Liver (tissue), 10 donors: ENCODE measurements around the gene UTS2R. TPM values are rescaled to one million over a fixed set of nuclear protein-coding genes. Genes with fewer than 3 reads are reported as not detected.

Experiments
- DNase-seq: peaks from one replicate; pipeline ENCODE4 v3.0.0-alpha.2; 2017; ENCODE audit warnings: low spot score
- H3K27ac ChIP-seq, 2 donors: one replicate each; pipeline ENCODE4 v1.7.0; 2013; ENCODE audit warnings: inconsistent platforms in 2 of 2, low read length in 2 of 2, control low read depth in 1 of 2, low read depth in 1 of 2, mild to moderate bottlenecking in 1 of 2
- H3K27me3 ChIP-seq, 4 donors: one replicate each; pipeline versions ENCODE4 v1.6.1 to v1.7.0; 2013; ENCODE audit warnings: low read length in 3 of 4, inconsistent platforms in 1 of 4, mild to moderate bottlenecking in 1 of 4, moderate library complexity in 1 of 4; ENCODE audit not compliant: control insufficient read depth in 4 of 4, insufficient read depth in 4 of 4
- H3K36me3 ChIP-seq, 4 donors: one replicate each; pipeline versions ENCODE4 v1.6.1 to v1.7.0; 2013; ENCODE audit warnings: low read length in 3 of 4, mild to moderate bottlenecking in 3 of 4, low read depth in 1 of 4, moderate library complexity in 1 of 4; ENCODE audit not compliant: control insufficient read depth in 4 of 4, insufficient read depth in 3 of 4
- H3K4me1 ChIP-seq, 4 donors: one replicate each; pipeline versions ENCODE4 v1.6.1 to v1.7.0; 2013; ENCODE audit warnings: low read length in 3 of 4, mild to moderate bottlenecking in 3 of 4, moderate library complexity in 1 of 4; ENCODE audit not compliant: control insufficient read depth in 4 of 4, insufficient read depth in 4 of 4
- H3K4me3 ChIP-seq, 3 donors: one replicate each; pipeline versions ENCODE4 v1.6.1 to v1.7.0; 2013; ENCODE audit warnings: low read length in 3 of 3, control low read depth in 1 of 3, low read depth in 1 of 3, mild to moderate bottlenecking in 1 of 3
- H3K9ac ChIP-seq, 2 donors: one replicate each; pipeline ENCODE4 v1.7.0; 2013; ENCODE audit warnings: low read length in 2 of 2, mild to moderate bottlenecking in 2 of 2, moderate library complexity in 2 of 2, control low read depth in 1 of 2, low read depth in 1 of 2
- H3K9me3 ChIP-seq, 4 donors: one replicate each; pipeline versions ENCODE4 v1.6.1 to v1.7.0; 2013; ENCODE audit warnings: low read length in 3 of 4; ENCODE audit not compliant: control insufficient read depth in 4 of 4
- EGR1 ChIP-seq, 2 donors: IDR thresholded peaks; 2 replicates each; pipeline ENCODE4 v1.6.1; 2016 to 2018; ENCODE audit warnings: antibody characterized with exemption in 2 of 2, low read depth in 2 of 2
- FOXA2 ChIP-seq: IDR thresholded peaks from 2 replicates; pipeline ENCODE4 v1.6.1; 2016; ENCODE audit warnings: antibody characterized with exemption
- GABPA ChIP-seq, 2 donors: IDR thresholded peaks in 1 of 2; conservative IDR thresholded peaks in 1 of 2; 2 replicates each; pipeline ENCODE4 v1.6.1; 2016; ENCODE audit warnings: antibody characterized with exemption in 2 of 2, mild to moderate bottlenecking in 1 of 2, moderate library complexity in 1 of 2
- HNF4A ChIP-seq, 2 donors: conservative IDR thresholded peaks; 2 replicates each; pipeline ENCODE4 v1.6.1; 2016; ENCODE audit warnings: antibody characterized with exemption in 2 of 2, mild to moderate bottlenecking in 2 of 2
- HNF4G ChIP-seq: IDR thresholded peaks from 2 replicates; pipeline ENCODE4 v1.6.1; 2016; ENCODE audit warnings: antibody characterized with exemption
- JUND ChIP-seq, 2 donors: IDR thresholded peaks; 2 replicates each; pipeline ENCODE4 v1.6.1; 2016; ENCODE audit warnings: antibody characterized with exemption in 2 of 2
- RAD21 ChIP-seq, 2 donors: IDR thresholded peaks; 2 replicates each; pipeline ENCODE4 v1.6.1; 2016; ENCODE audit warnings: antibody characterized with exemption in 2 of 2, mild to moderate bottlenecking in 2 of 2
- SP1 ChIP-seq: IDR thresholded peaks from 2 replicates; pipeline ENCODE4 v1.6.1; 2018; ENCODE audit warnings: antibody characterized with exemption, mild to moderate bottlenecking
- TAF1 ChIP-seq: conservative IDR thresholded peaks from 2 replicates; pipeline ENCODE4 v1.6.1; 2016; ENCODE audit warnings: antibody characterized with exemption, mild to moderate bottlenecking
- YY1 ChIP-seq: IDR thresholded peaks from 2 replicates; pipeline ENCODE4 v1.6.1; 2016; ENCODE audit warnings: antibody characterized with exemption, mild to moderate bottlenecking
- WGBS: extraction: QIAGEN DNeasy Blood & Tissue Kit; methylation state at CpG from one replicate; pipeline ENCODE4 v1.1.7; 2013; 5-methylcytosine and 5-hydroxymethylcytosine counted together
- polyA plus RNA-seq, 2 donors: library from polyadenylated mRNA; stranded (reverse) in 1 of 2; unstranded in 1 of 2; fragments of 200-250 nt in 1 of 2; fragments of >200 nt in 1 of 2; fragmentation: Nextera tagmentation in 1 of 2; extraction: Ambion mirVana in 1 of 2; gene quantifications; one replicate each; pipeline versions ENCODE4 v1.2.1 to v1.2.3, GENCODE V29; 2013 to 2015
- small RNA-seq: library from RNA; depleted of rRNA; stranded (forward); fragments of <200 nt; gene quantifications from one replicate; pipeline ENCODE3, GENCODE V24; 2014
- total RNA-seq, 2 donors: library from RNA; depleted of rRNA; stranded (reverse); fragments of >200 nt; gene quantifications; one replicate each; pipeline ENCODE4 v1.2.3, GENCODE V29; 2014
- TF ChIP-seq, protein P1 (sequence below): fragments of 150-350 bp; IDR thresholded peaks from 2 replicates; pipeline ENCODE4 v1.5.1; 2017; ENCODE audit warnings: improper control_type of control experiment, low read depth, low read length; ENCODE audit not compliant: missing input control
- TF ChIP-seq, protein P2 (sequence below): IDR thresholded peaks from 2 replicates; pipeline ENCODE4 v1.6.1; 2016; ENCODE audit warnings: antibody characterized with exemption
- TF ChIP-seq, protein P3 (sequence below): IDR thresholded peaks from 2 replicates; pipeline ENCODE4 v1.6.1; 2016; ENCODE audit warnings: antibody characterized with exemption, mild to moderate bottlenecking
- donor health status: healthy.
- donor health status: healthy.
- donor health status: healthy.
- donor health status: healthy.
- donor health status: healthy.

Gene UTS2R
- total and polyA plus RNA-seq, 4 donors = not detected

- H3K4me1 ChIP-seq = peaks cover 0 to 5% (median 4%) of the 10 kb centered on the region in 4 donors
- no peaks in the 10 kb centered on the region for H3K9me3 ChIP-seq
- DNase-seq = peak; percentile 51
- peaks cover 0 to 2% (median 0%) of the 10 kb centered on the region in 4 donors for H3K36me3 ChIP-seq
- WGBS = 91% methylated on average over 25 of the region's 25 CpGs
- H3K4me3 ChIP-seq = no peak overlapping the region
- TF ChIP-seq TAF1 = no peak
- TF ChIP-seq RAD21 (IDR thresholded peaks at IDR 0.05) = peak; percentile 43 to 59
- TF ChIP-seq, protein P1, sequence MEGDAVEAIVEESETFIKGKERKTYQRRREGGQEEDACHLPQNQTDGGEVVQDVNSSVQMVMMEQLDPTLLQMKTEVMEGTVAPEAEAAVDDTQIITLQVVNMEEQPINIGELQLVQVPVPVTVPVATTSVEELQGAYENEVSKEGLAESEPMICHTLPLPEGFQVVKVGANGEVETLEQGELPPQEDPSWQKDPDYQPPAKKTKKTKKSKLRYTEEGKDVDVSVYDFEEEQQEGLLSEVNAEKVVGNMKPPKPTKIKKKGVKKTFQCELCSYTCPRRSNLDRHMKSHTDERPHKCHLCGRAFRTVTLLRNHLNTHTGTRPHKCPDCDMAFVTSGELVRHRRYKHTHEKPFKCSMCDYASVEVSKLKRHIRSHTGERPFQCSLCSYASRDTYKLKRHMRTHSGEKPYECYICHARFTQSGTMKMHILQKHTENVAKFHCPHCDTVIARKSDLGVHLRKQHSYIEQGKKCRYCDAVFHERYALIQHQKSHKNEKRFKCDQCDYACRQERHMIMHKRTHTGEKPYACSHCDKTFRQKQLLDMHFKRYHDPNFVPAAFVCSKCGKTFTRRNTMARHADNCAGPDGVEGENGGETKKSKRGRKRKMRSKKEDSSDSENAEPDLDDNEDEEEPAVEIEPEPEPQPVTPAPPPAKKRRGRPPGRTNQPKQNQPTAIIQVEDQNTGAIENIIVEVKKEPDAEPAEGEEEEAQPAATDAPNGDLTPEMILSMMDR = peak; percentile 56
- H3K27ac ChIP-seq = no peak overlapping the region
- no peaks in the 10 kb centered on the region for H3K27me3 ChIP-seq
- no peak overlapping the region for H3K9ac ChIP-seq
Measured at GRCh38 chr17:82424001-82424862, 52.7 kb downstream of the UTS2R start.

DNA sequence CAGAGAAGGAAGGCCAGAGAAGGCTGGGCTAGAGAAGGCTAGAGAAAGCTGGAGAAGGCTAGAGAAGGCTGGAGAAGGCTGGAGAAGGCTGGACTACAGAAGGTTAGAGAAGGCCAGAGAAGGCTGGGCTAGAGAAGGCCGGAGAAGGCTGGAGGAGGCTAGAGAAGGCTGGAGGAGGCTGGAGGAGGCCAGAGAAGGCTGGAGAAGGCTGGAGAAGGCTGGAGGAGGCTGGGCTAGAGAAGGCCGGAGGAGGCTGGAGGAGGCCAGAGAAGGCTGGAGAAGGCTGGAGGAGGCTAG lies 53.2 kb downstream of the UTS2R start:
- Histone ChIP-seq H3K9me3 (no peaks in the 10 kb centered on the region), H3K9ac (no peak overlapping the region), H3K36me3 (peaks cover 0 to 4% (median 0%) of the 10 kb centered on the region in 4 donors), H3K4me3 (no peak overlapping the region), H3K27ac (no peak overlapping the region), H3K27me3 (no peaks in the 10 kb centered on the region), H3K4me1 (peaks cover 0 to 2% (median 0%) of the 10 kb centered on the region in 4 donors)
- no peak for DNase-seq
- 96% methylated on average over 2 of the region's 2 CpGs for WGBS
- no peak for TF ChIP-seq HNF4G
- no peak for TF ChIP-seq SP1
- no peak for TF ChIP-seq TAF1
- TF ChIP-seq, protein P2, sequence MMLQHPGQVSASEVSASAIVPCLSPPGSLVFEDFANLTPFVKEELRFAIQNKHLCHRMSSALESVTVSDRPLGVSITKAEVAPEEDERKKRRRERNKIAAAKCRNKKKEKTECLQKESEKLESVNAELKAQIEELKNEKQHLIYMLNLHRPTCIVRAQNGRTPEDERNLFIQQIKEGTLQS = no peak
- TF ChIP-seq, protein P3, sequence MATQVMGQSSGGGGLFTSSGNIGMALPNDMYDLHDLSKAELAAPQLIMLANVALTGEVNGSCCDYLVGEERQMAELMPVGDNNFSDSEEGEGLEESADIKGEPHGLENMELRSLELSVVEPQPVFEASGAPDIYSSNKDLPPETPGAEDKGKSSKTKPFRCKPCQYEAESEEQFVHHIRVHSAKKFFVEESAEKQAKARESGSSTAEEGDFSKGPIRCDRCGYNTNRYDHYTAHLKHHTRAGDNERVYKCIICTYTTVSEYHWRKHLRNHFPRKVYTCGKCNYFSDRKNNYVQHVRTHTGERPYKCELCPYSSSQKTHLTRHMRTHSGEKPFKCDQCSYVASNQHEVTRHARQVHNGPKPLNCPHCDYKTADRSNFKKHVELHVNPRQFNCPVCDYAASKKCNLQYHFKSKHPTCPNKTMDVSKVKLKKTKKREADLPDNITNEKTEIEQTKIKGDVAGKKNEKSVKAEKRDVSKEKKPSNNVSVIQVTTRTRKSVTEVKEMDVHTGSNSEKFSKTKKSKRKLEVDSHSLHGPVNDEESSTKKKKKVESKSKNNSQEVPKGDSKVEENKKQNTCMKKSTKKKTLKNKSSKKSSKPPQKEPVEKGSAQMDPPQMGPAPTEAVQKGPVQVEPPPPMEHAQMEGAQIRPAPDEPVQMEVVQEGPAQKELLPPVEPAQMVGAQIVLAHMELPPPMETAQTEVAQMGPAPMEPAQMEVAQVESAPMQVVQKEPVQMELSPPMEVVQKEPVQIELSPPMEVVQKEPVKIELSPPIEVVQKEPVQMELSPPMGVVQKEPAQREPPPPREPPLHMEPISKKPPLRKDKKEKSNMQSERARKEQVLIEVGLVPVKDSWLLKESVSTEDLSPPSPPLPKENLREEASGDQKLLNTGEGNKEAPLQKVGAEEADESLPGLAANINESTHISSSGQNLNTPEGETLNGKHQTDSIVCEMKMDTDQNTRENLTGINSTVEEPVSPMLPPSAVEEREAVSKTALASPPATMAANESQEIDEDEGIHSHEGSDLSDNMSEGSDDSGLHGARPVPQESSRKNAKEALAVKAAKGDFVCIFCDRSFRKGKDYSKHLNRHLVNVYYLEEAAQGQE = no peak
- no peak for TF ChIP-seq GABPA (IDR thresholded peaks at IDR 0.05 in 1 of 2, conservative IDR thresholded peaks at IDR 0.05 in 1 of 2)
- no peak for TF ChIP-seq YY1
- TF ChIP-seq RAD21 (IDR thresholded peaks at IDR 0.05) = no peak
- no peak for TF ChIP-seq FOXA2
- TF ChIP-seq HNF4A (conservative IDR thresholded peaks at IDR 0.05) = no peak
- no peak for TF ChIP-seq JUND (IDR thresholded peaks at IDR 0.05)
- TF ChIP-seq EGR1 (IDR thresholded peaks at IDR 0.05; ENCODE audit: low read depth in 2 of 2) = no peak

Small RNAs within 50 kb of the gene (small RNA-seq; reads per million reads assigned to genes)
- gene RF00019 = not detected

Other genes starting within 250 kb of the UTS2R start
- gene CCDC57, start 158.9 kb upstream of the UTS2R start, total RNA-seq = 10 to 100 TPM in 1 of 2 donors, 1 to 10 TPM in 1; 5.4 to 13.6 TPM
- 10 to 100 TPM in 1 of 2 donors, 1 to 10 TPM in 1; 9.8 to 19.1 TPM for gene CCDC57, start 158.9 kb upstream of the UTS2R start, polyA plus RNA-seq
- 10 to 100 TPM in 1 of 2 donors, 1 to 10 TPM in 1; 9.2 to 10.5 TPM for gene SLC16A3, start 142.7 kb upstream of the UTS2R start, total RNA-seq
- 1 to 10 TPM; 1.1 to 8.4 TPM for gene SLC16A3, start 142.7 kb upstream of the UTS2R start, polyA plus RNA-seq
- gene CSNK1D, start 98.1 kb upstream of the UTS2R start, total RNA-seq = 10 to 100 TPM; 22.0 to 49.0 TPM
- gene CSNK1D, start 98.1 kb upstream of the UTS2R start, polyA plus RNA-seq = 10 to 100 TPM; 29.0 to 39.3 TPM
- 1 to 10 TPM; 1.4 to 1.5 TPM for gene CD7, start 54.2 kb upstream of the UTS2R start, total RNA-seq
- gene CD7, start 54.2 kb upstream of the UTS2R start, polyA plus RNA-seq = 1 to 10 TPM; 1.0 to 1.4 TPM
- gene SECTM1, start 38.0 kb upstream of the UTS2R start, total RNA-seq = 10 to 100 TPM in 1 of 2 donors, 1 to 10 TPM in 1; 3.6 to 14.2 TPM
- gene SECTM1, start 38.0 kb upstream of the UTS2R start, polyA plus RNA-seq = 1 to 10 TPM; 1.3 to 5.7 TPM
- gene TEX19, start 12.5 kb upstream of the UTS2R start, total RNA-seq = under 1 TPM in 1 of 2 donors, not detected in 1; 0.14 TPM
- not detected for gene TEX19, start 12.5 kb upstream of the UTS2R start, polyA plus RNA-seq
- gene HEXD, start 46.6 kb downstream of the UTS2R start, total RNA-seq = 10 to 100 TPM in 1 of 2 donors, 1 to 10 TPM in 1; 9.7 to 19.9 TPM
- 10 to 100 TPM in 1 of 2 donors, 1 to 10 TPM in 1; 5.6 to 14.7 TPM for gene HEXD, start 46.6 kb downstream of the UTS2R start, polyA plus RNA-seq
- 10 to 100 TPM; 16.1 to 23.2 TPM for gene OGFOD3, start 46.8 kb downstream of the UTS2R start, total RNA-seq
- 10 to 100 TPM; 15.0 to 20.9 TPM for gene OGFOD3, start 46.8 kb downstream of the UTS2R start, polyA plus RNA-seq
- gene CYBC1, start 79.0 kb downstream of the UTS2R start, total RNA-seq = 10 to 100 TPM; 25.9 to 44.0 TPM
- 10 to 100 TPM; 23.2 to 45.6 TPM for gene CYBC1, start 79.0 kb downstream of the UTS2R start, polyA plus RNA-seq
- gene NARF, start 87.0 kb downstream of the UTS2R start, total RNA-seq = 10 to 100 TPM; 24.8 to 87.5 TPM
- 10 to 100 TPM; 19.8 to 27.6 TPM for gene NARF, start 87.0 kb downstream of the UTS2R start, polyA plus RNA-seq
- 10 to 100 TPM; 13.4 to 16.2 TPM for gene FOXK2, start 148.0 kb downstream of the UTS2R start, total RNA-seq
- 1 to 10 TPM; 3.1 to 8.3 TPM for gene FOXK2, start 148.0 kb downstream of the UTS2R start, polyA plus RNA-seq